ENCODE data around the gene PRSS53. TPM values are rescaled to one million over a fixed set of nuclear protein-coding genes. Genes with fewer than 3 reads are reported as not detected.

The PRSS53 gene
- total RNA-seq, 1 donor from 2014 or later, result 7.5 TPM

GRCh38 chr16:31094088-31094423 is 5.3 kb upstream of the PRSS53 start:
- Histone ChIP-seq H3K36me3 (peaks cover 13 to 16% of the 10 kb centered on the region in 2 donors), H3K4me3 (peak overlapping the region; percentile 94 to 97), H3K4me1 (peaks cover 0 to 3% of the 10 kb centered on the region in 2 donors), H3K27ac (peak overlapping the region; percentile 86 to 92), H3K27me3 (no peaks in the 10 kb centered on the region), H3K9me3 (no peaks in the 10 kb centered on the region)
- no peak for TF ChIP-seq CTCF (IDR thresholded peaks at IDR 0.05)
- no peak for DNase-seq (ENCODE audit: low spot score in 2 of 2)
- intact Hi-C loops (cut with DNase I), result loop anchor here (1.0 to 10.0 kb wide), 6 partner anchors 20 to 351 kb away; partner anchors contain the start of genes FUS, ZNF646, ZNF668 and ZNF843

- Histone ChIP-seq H3K27me3 (no peaks in the 10 kb centered on the region), H3K36me3 (peaks cover 13 to 16% of the 10 kb centered on the region in 2 donors), H3K4me3 (peak overlapping the region; percentile 94 to 97), H3K27ac (no peak overlapping the region), H3K9me3 (no peaks in the 10 kb centered on the region), H3K4me1 (peaks cover 0 to 3% of the 10 kb centered on the region in 2 donors)
- no peak for DNase-seq (ENCODE audit: low spot score in 2 of 2)
- intact Hi-C loops (cut with DNase I), result loop anchor here (5.0 to 10.0 kb wide), 3 partner anchors 89 to 352 kb away; partner anchors contain the start of genes FUS and ZNF843
- TF ChIP-seq CTCF (IDR thresholded peaks at IDR 0.05), result no peak
Observed at GRCh38 chr16:31093132-31093703, 4.5 kb upstream of the PRSS53 start.

- Histone ChIP-seq H3K27ac (no peak overlapping the region), H3K36me3 (peaks cover 13 to 19% of the 10 kb centered on the region in 2 donors), H3K9me3 (no peaks in the 10 kb centered on the region), H3K4me3 (no peak overlapping the region), H3K4me1 (peaks cover 0 to 3% of the 10 kb centered on the region in 2 donors), H3K27me3 (no peaks in the 10 kb centered on the region)
- TF ChIP-seq CTCF (IDR thresholded peaks at IDR 0.05), result no peak
- intact Hi-C loops (cut with DNase I), result loop anchor here (5.0 to 10.0 kb wide), 3 partner anchors 90 to 352 kb away; partner anchors contain the start of genes FUS and ZNF843
- DNase-seq (ENCODE audit: low spot score in 2 of 2), result no peak
Observed at GRCh38 chr16:31092330-31092729, 3.6 kb upstream of the PRSS53 start.

GRCh38 chr16:31090540-31090939 is 1.8 kb upstream of the PRSS53 start:
- no peak for DNase-seq (ENCODE audit: low spot score in 2 of 2)
- H3K9me3 ChIP-seq, result no peaks in the 10 kb centered on the region
- no peak overlapping the region for H3K4me3 ChIP-seq
- H3K36me3 ChIP-seq, result peaks cover 26 to 34% of the 10 kb centered on the region in 2 donors
- H3K4me1 ChIP-seq, result peaks cover 0 to 3% of the 10 kb centered on the region in 2 donors
- intact Hi-C loops (cut with DNase I), result loop anchor here (5.0 to 10.0 kb wide), 3 partner anchors 92 to 354 kb away; partner anchors contain the start of genes FUS and ZNF843
- no peak overlapping the region for H3K27ac ChIP-seq
- no peaks in the 10 kb centered on the region for H3K27me3 ChIP-seq
- TF ChIP-seq CTCF (IDR thresholded peaks at IDR 0.05), result no peak

DNA sequence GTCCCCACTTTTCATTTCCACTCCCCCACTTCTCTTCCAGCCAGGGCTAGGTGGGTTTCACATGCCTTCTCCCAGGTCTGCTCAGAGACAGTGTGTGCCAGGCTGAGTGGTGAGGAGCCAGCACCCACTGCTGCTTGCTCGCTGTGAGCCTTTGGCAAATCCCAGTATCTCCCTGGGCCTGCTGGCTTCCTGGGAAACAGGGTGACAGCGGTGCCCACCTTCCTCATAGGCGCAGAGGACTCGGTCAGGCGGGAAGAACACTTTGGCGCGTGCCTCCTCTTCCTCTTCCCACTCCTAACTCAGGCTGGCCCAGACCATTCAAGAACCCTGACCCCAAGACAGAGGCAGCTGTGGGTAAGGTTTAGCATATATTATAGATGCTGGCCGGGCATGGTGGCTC is 456 bp upstream of the PRSS53 start:
- Histone ChIP-seq H3K27ac (no peak overlapping the region), H3K4me3 (no peak overlapping the region), H3K9me3 (no peaks in the 10 kb centered on the region), H3K27me3 (no peaks in the 10 kb centered on the region), H3K36me3 (peaks cover 33 to 46% of the 10 kb centered on the region in 2 donors), H3K4me1 (no peaks in the 10 kb centered on the region)
- intact Hi-C loops (cut with DNase I), result no loop called here
- DNase-seq (ENCODE audit: low spot score in 2 of 2), result no peak
- no peak for TF ChIP-seq CTCF (IDR thresholded peaks at IDR 0.05)

All from ascending aorta (tissue), 2 donors.